ENCODE data around the gene ANKRD40. TPM values are rescaled to one million over a fixed set of nuclear protein-coding genes. Genes with fewer than 3 reads are reported as not detected.

The ANKRD40 gene
- total and polyA plus RNA-seq, 12 donors: 14.9 to 46.4 (median 36.1) TPM

DNA sequence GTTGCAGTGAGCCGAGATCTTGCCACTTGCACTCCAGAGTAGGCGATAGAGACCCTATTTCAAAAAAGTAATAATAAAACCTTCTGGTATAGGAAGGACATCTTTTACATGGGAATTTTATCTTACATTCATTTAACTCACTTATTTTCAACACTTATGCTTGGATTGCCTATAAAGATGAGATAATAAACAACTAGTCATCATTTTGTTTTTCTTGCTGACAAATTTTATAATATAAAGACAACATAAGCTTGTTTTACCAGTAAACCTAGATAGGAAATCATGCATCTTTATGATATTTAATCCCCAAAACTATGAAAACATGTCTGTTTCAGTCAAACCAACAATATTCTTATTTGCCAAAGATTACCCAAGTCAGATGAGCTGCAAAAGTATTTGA, 56.1 kb downstream of the ANKRD40 start:
- Histone ChIP-seq H3K27ac (no peak overlapping the region), H3K4me3 (no peak overlapping the region), H3K4me1 (replicated peaks in 1 of 2) (peaks cover 0 to 5% of the 10 kb centered on the region in 2 donors), H3K9me3 (replicated peaks in 1 of 3) (no peaks in the 10 kb centered on the region), H3K27me3 (no peaks in the 10 kb centered on the region), H3K36me3 (replicated peaks in 1 of 2) (no peaks in the 10 kb centered on the region)
- 90 to 97% (median 93%) methylated on average over 2 of the region's 2 CpGs for WGBS, 4 donors
- TF ChIP-seq, protein P1, sequence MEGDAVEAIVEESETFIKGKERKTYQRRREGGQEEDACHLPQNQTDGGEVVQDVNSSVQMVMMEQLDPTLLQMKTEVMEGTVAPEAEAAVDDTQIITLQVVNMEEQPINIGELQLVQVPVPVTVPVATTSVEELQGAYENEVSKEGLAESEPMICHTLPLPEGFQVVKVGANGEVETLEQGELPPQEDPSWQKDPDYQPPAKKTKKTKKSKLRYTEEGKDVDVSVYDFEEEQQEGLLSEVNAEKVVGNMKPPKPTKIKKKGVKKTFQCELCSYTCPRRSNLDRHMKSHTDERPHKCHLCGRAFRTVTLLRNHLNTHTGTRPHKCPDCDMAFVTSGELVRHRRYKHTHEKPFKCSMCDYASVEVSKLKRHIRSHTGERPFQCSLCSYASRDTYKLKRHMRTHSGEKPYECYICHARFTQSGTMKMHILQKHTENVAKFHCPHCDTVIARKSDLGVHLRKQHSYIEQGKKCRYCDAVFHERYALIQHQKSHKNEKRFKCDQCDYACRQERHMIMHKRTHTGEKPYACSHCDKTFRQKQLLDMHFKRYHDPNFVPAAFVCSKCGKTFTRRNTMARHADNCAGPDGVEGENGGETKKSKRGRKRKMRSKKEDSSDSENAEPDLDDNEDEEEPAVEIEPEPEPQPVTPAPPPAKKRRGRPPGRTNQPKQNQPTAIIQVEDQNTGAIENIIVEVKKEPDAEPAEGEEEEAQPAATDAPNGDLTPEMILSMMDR (IDR thresholded peaks at IDR 0.05): no peak
- no peak for DNase-seq
- intact Hi-C loops (cut with DNase I): no loop called here

DNA sequence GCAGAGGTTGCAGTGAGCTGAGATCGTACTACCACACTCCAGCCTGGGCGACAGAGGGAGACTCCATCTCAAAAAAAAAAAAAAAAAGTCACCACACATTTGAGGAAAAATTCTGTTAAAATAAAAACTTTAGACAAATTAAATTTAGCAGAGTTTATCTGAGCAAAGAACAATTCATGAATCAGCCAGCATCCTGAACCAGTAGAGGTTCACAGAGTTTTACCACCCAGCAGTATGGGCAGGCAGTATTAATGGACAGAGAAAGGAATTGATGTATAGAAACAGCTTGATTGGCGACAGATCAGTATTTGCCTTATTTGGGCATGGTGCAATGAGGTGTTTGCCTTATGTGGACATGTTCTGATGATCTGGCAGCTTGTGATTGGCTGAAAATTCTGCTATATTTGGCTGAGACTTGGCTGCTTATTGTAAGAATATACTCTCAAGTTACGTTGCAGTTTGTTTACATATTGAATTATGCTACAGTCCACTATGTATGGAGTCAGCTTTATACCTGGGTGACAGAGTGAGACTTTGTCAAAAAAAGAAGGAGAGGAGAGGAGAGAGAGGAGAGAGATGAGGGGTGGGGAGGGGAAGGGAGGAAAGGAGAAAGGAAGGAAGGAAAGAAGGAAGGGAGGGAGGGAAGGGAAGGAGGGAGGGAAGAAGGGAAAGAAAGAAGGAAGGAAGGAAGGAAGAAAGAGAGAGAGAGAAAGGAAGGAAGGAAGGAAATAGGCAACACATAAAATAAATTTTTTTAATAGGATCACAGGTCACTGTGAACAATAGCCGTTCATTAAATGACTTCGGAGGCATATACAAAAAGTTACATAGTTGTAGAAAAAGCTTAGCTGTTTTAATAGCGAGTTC, 58.4 kb downstream of the ANKRD40 start:
- Histone ChIP-seq H3K27ac (no peak overlapping the region), H3K4me1 (replicated peaks in 1 of 2) (peaks cover 0 to 5% of the 10 kb centered on the region in 2 donors), H3K4me3 (no peak overlapping the region), H3K9me3 (replicated peaks in 1 of 3) (no peaks in the 10 kb centered on the region), H3K36me3 (replicated peaks in 1 of 2) (no peaks in the 10 kb centered on the region), H3K27me3 (no peaks in the 10 kb centered on the region)
- WGBS, 4 donors: 83 to 85% (median 84%) methylated on average over 7 of the region's 7 CpGs
- intact Hi-C loops (cut with DNase I): no loop called here
- DNase-seq: no peak
- no peak for TF ChIP-seq POLR2A (IDR thresholded peaks at IDR 0.05)
- TF ChIP-seq, protein P1 (IDR thresholded peaks at IDR 0.05): no peak

DNA sequence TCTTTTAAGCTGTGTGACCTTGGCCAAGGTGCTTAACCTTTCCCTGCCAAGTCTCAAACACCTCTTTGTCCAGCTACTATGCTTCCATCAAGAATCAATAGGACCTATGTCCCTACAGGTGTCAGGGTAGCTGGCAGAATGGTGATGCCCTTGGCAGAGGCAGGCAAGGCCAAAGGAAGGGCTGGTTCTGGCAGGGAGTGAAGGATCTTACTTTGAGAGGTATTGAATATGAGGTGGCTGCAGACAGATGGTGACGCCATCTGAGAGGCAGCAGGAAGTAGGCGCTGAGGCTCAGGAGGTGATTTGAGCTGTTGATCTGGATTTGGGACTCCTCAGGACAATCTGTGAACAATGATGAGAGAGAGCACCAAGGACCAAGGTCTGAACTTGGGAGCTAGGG, 60.5 kb downstream of the ANKRD40 start:
- WGBS, 4 donors: 49 to 85% (median 72%) methylated on average over 2 of the region's 2 CpGs
- H3K4me3 ChIP-seq: no peak overlapping the region
- H3K27me3 ChIP-seq: no peaks in the 10 kb centered on the region
- H3K4me1 ChIP-seq (replicated peaks in 1 of 2): peaks cover 16 to 17% of the 10 kb centered on the region in 2 donors
- H3K9me3 ChIP-seq (replicated peaks in 1 of 3): no peaks in the 10 kb centered on the region
- no peaks in the 10 kb centered on the region for H3K36me3 ChIP-seq (replicated peaks in 1 of 2)
- intact Hi-C loops (cut with DNase I): no loop called here
- TF ChIP-seq, protein P1 (IDR thresholded peaks at IDR 0.05): no peak
- no peak for TF ChIP-seq POLR2A (IDR thresholded peaks at IDR 0.05)
- peak overlapping the region in 1 of 5 donors; percentile 46 for H3K27ac ChIP-seq
- no peak for DNase-seq

- intact Hi-C loops (cut with DNase I): no loop called here
- DNase-seq: no peak
Measured at GRCh38 chr17:50645748-50646682, 61.7 kb downstream of the ANKRD40 start.

More at GRCh38 chr17:50645748-50646682, 61.7 kb downstream of the ANKRD40 start:
- peaks cover 28% of the 10 kb centered on the region in 2 donors for H3K4me1 ChIP-seq (replicated peaks in 1 of 2)
- H3K36me3 ChIP-seq (replicated peaks in 1 of 2): no peaks in the 10 kb centered on the region
- no peaks in the 10 kb centered on the region for H3K9me3 ChIP-seq (replicated peaks in 1 of 3)
- 89 to 99% (median 96%) methylated on average over 3 of the region's 3 CpGs for WGBS, 4 donors
- H3K27ac ChIP-seq: no peak overlapping the region
- no peak overlapping the region for H3K4me3 ChIP-seq
- TF ChIP-seq, protein P1 (IDR thresholded peaks at IDR 0.05): no peak
- TF ChIP-seq POLR2A (IDR thresholded peaks at IDR 0.05): no peak
- no peaks in the 10 kb centered on the region for H3K27me3 ChIP-seq
